Neural progenitor cell (in vitro differentiated cells): ENCODE results near the gene HOXC9. TPM values are rescaled to one million over a fixed set of nuclear protein-coding genes. Genes with fewer than 3 reads are reported as not detected.
A peak's percentile ranks its signal among the peaks of the same experiment; 100 is the strongest.

Source experiments
- DNase-seq: peaks from one replicate; pipeline ENCODE4 v3.0.0-alpha.2; 2016; ENCODE audit warnings: low spot score
- H2AFZ ChIP-seq: fragments of 200-600 bp; sonication (generic); replicated peaks from 2 replicates; pipeline ENCODE4 v1.6.1; 2016; ENCODE audit warnings: antibody characterized with exemption
- H3F3A ChIP-seq: fragments of 200-600 bp; sonication (generic); 2 replicates; pipeline ENCODE4 v1.6.1; 2016; ENCODE audit warnings: antibody characterized with exemption, low read depth
- H3K27ac ChIP-seq: fragments of 200-600 bp; sonication (generic); 2 replicates; pipeline ENCODE4 v1.5.1; 2016; ENCODE audit warnings: mild to moderate bottlenecking
- H3K27me3 ChIP-seq: fragments of 200-600 bp; sonication (generic); 2 replicates; pipeline ENCODE4 v1.6.1; 2016; ENCODE audit warnings: mild to moderate bottlenecking, moderate library complexity
- H3K36me3 ChIP-seq: fragments of 200-600 bp; sonication (generic); 2 replicates; pipeline ENCODE4 v1.5.1; 2016
- H3K4me1 ChIP-seq: fragments of 200-600 bp; sonication (generic); 2 replicates; pipeline ENCODE4 v1.6.1; 2016; ENCODE audit warnings: mixed run types
- H3K4me2 ChIP-seq: fragments of 200-600 bp; sonication (generic); 2 replicates; pipeline ENCODE4 v1.6.1; 2016
- H3K4me3 ChIP-seq: fragments of 200-600 bp; sonication (generic); 2 replicates; pipeline ENCODE4 v1.5.1; 2016
- H3K79me2 ChIP-seq: fragments of 200-600 bp; sonication (generic); 2 replicates; pipeline ENCODE4 v1.6.1; 2016; ENCODE audit warnings: low read depth
- H3K9ac ChIP-seq: fragments of 200-600 bp; sonication (generic); 2 replicates; pipeline ENCODE4 v1.6.1; 2016
- H3K9me3 ChIP-seq: fragments of 200-600 bp; sonication (generic); 2 replicates; pipeline ENCODE4 v1.5.1; 2016; ENCODE audit warnings: low read depth
- H4K20me1 ChIP-seq: fragments of 200-600 bp; sonication (generic); 2 replicates; pipeline ENCODE4 v1.6.1; 2016; ENCODE audit warnings: low read depth
- H3K27ac Mint-ChIP-seq: 3 replicates; pipeline ENCODE4 v1.8.0; 2021; ENCODE audit warnings: mixed read lengths
- H3K27me3 Mint-ChIP-seq: 2 replicates; pipeline ENCODE4 v1.8.0; 2022; ENCODE audit warnings: low read depth, mild to moderate bottlenecking, inconsistent platforms, moderate library complexity, mixed read lengths; ENCODE audit not compliant: insufficient read depth
- H3K36me3 Mint-ChIP-seq: 3 replicates; pipeline ENCODE4 v1.8.0; 2021; ENCODE audit warnings: mixed read lengths
- H3K4me1 Mint-ChIP-seq: 3 replicates; pipeline ENCODE4 v1.8.0; 2021; ENCODE audit warnings: mixed read lengths
- H3K4me3 Mint-ChIP-seq: 3 replicates; pipeline ENCODE4 v1.8.0; 2021; ENCODE audit warnings: mild to moderate bottlenecking, moderate library complexity, mixed read lengths
- H3K9me3 Mint-ChIP-seq: 3 replicates; pipeline ENCODE4 v1.8.0; 2020; ENCODE audit warnings: mixed read lengths
- CTCF ChIP-seq: fragments of 200-600 bp; sonication (generic); IDR thresholded peaks from 2 replicates; pipeline ENCODE4 v1.5.1; 2017; ENCODE audit warnings: antibody characterized with exemption, mild to moderate bottlenecking
- EZH2 ChIP-seq: fragments of 200-600 bp; sonication (generic); IDR thresholded peaks from 2 replicates; pipeline ENCODE4 v1.6.1; 2017; ENCODE audit warnings: antibody characterized with exemption, mild to moderate bottlenecking, moderate library complexity
- EZH2phosphoT487 ChIP-seq: fragments of 200-600 bp; sonication (generic); IDR thresholded peaks from 2 replicates; pipeline ENCODE4 v1.6.1; 2017; ENCODE audit warnings: antibody characterized with exemption
- total RNA-seq: library from RNA; depleted of rRNA; stranded (reverse); fragments of >200 nt; gene quantifications from 2 replicates; pipeline ENCODE4 v1.2.3, GENCODE V29; 2015; ENCODE audit warnings: low replicate concordance

The HOXC9 gene
- total RNA-seq, 1 donor from 2014 or later, result not detected

GRCh38 chr12:53981634-53982565 is 18.1 kb upstream of the HOXC9 start:
- Mint-ChIP-seq H3K27me3 (peaks cover 98% of the 10 kb centered on the region), H3K27ac (no peak overlapping the region), H3K36me3 (no peaks in the 10 kb centered on the region), H3K9me3 (peaks cover 6% of the 10 kb centered on the region), H3K4me3 (no peak overlapping the region), H3K4me1 (no peaks in the 10 kb centered on the region)
- Histone ChIP-seq H3K4me1 (no peaks in the 10 kb centered on the region), H3K36me3 (no peaks in the 10 kb centered on the region), H2AFZ (no peak overlapping the region), H4K20me1 (peaks cover 74% of the 10 kb centered on the region), H3K4me2 (no peak overlapping the region), H3K27ac (no peak overlapping the region), H3K79me2 (no peaks in the 10 kb centered on the region), H3K9me3 (no peaks in the 10 kb centered on the region), H3K27me3 (peaks cover 100% of the 10 kb centered on the region), H3F3A (no peaks in the 10 kb centered on the region), H3K9ac (no peak overlapping the region), H3K4me3 (no peak overlapping the region)
- TF ChIP-seq EZH2 (peak; percentile 90), CTCF (no peak), EZH2phosphoT487 (peak; percentile 87)
- DNase-seq, result no peak

GRCh38 chr12:53982648-53983567 is 17.1 kb upstream of the HOXC9 start:
- no peak overlapping the region for H3K27ac Mint-ChIP-seq
- peak; percentile 4 for TF ChIP-seq EZH2phosphoT487
- TF ChIP-seq EZH2, result no peak
- no peak for TF ChIP-seq CTCF
- H3K4me2 ChIP-seq, result no peak overlapping the region

GRCh38 chr12:53983568-53983949 is 16.4 kb upstream of the HOXC9 start:
- no peak overlapping the region for H3K27ac Mint-ChIP-seq

More at GRCh38 chr12:53982648-53983567, 17.1 kb upstream of the HOXC9 start:
- Histone ChIP-seq H4K20me1 (peaks cover 75% of the 10 kb centered on the region), H3K79me2 (no peaks in the 10 kb centered on the region), H3F3A (no peaks in the 10 kb centered on the region), H3K9ac (no peak overlapping the region), H3K27ac (no peak overlapping the region), H3K4me1 (no peaks in the 10 kb centered on the region), H3K27me3 (peaks cover 100% of the 10 kb centered on the region), H3K4me3 (no peak overlapping the region), H2AFZ (no peak overlapping the region), H3K36me3 (no peaks in the 10 kb centered on the region), H3K9me3 (no peaks in the 10 kb centered on the region)
- no peak for DNase-seq
- Mint-ChIP-seq H3K27me3 (peaks cover 99% of the 10 kb centered on the region), H3K36me3 (no peaks in the 10 kb centered on the region), H3K9me3 (peaks cover 6% of the 10 kb centered on the region), H3K4me1 (no peaks in the 10 kb centered on the region), H3K4me3 (peak overlapping the region; percentile 27)

More at GRCh38 chr12:53983568-53983949, 16.4 kb upstream of the HOXC9 start:
- H3K27ac ChIP-seq, result no peak overlapping the region
- DNase-seq, result no peak
- no peaks in the 10 kb centered on the region for H3K36me3 ChIP-seq
- peaks cover 6% of the 10 kb centered on the region for H3K9me3 Mint-ChIP-seq
- H4K20me1 ChIP-seq, result peaks cover 82% of the 10 kb centered on the region
- no peaks in the 10 kb centered on the region for H3K4me1 Mint-ChIP-seq
- no peaks in the 10 kb centered on the region for H3K79me2 ChIP-seq
- H3K9ac ChIP-seq, result no peak overlapping the region
- H3K4me2 ChIP-seq, result no peak overlapping the region
- H3K4me1 ChIP-seq, result no peaks in the 10 kb centered on the region
- no peaks in the 10 kb centered on the region for H3K36me3 Mint-ChIP-seq
- H3K4me3 ChIP-seq, result no peak overlapping the region
- H3K9me3 ChIP-seq, result no peaks in the 10 kb centered on the region
- TF ChIP-seq EZH2phosphoT487 (no peak), EZH2 (peak; percentile 96), CTCF (no peak)
- H3K27me3 ChIP-seq, result peaks cover 100% of the 10 kb centered on the region
- peaks cover 99% of the 10 kb centered on the region for H3K27me3 Mint-ChIP-seq
- H3K4me3 Mint-ChIP-seq, result peak overlapping the region; percentile 27
- no peaks in the 10 kb centered on the region for H3F3A ChIP-seq
- H2AFZ ChIP-seq, result no peak overlapping the region
